Measurements from ENCODE around the gene TNFRSF6B. TPM values are rescaled to one million over a fixed set of nuclear protein-coding genes. Genes with fewer than 3 reads are reported as not detected.
A peak's percentile ranks its signal among the peaks of the same experiment; 100 is the strongest.
"Not testable (repeated sequence)": the region's sequence is repeated elsewhere in the genome, so short reads cannot be mapped to it uniquely, and the experiment has no call there.

Gene TNFRSF6B
- total RNA-seq, 2 experiments from 2014 or later, result 1.0 to 6.6 TPM

DNA sequence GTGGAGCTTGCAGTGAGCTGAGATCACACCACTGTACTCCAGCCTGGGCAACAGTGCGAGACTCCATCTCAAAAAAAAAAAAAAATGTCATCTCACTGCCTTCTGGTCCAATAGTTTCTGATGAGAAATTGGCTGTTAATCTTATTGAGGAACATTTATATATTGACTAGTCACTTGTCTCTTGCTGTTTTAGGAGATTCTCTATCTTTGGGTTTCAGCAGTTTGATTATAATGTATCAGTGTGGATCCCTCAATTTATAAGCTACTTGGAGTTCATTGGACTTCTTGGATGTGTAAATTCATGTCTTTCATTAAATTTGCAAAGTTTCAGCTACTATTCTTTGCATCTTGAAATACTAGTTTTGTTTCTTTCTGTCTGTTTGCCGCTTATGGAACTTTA, 22.5 kb downstream of the TNFRSF6B start:
- no TSS peak for BruUV-seq (replicated peaks)
- peaks cover 71% of the 10 kb centered on the region for H3K79me2 ChIP-seq (ENCODE audit: insufficient read depth, low read depth, low read length)
- no peaks in the 10 kb centered on the region for H3K9me2 ChIP-seq (ENCODE audit: insufficient read depth, low read length)
- DNase-seq (ENCODE audit: low spot score), result no peak
- no peak overlapping the region for H3K27ac ChIP-seq (ENCODE audit: low read depth, low read length, poor library complexity, severe bottlenecking)
- no peaks in the 10 kb centered on the region for H4K20me1 ChIP-seq (ENCODE audit: insufficient read depth, low read length)
- H3K4me3 ChIP-seq (ENCODE audit: low read depth, low read length, poor library complexity, severe bottlenecking), result no peak overlapping the region
- ChIA-PET POLR2A (interaction anchor here (0.7 to 1.2 kb wide), 2 partner anchors 8 to 9 kb away, joined by 4 to 5 read pairs; no protein-coding TSS in a partner anchor), CTCF (ENCODE audit: unreplicated experiment) (no interaction called here)
- no peak overlapping the region for H3K4me2 ChIP-seq (ENCODE audit: low read length)
- no peak overlapping the region for H2AFZ ChIP-seq (ENCODE audit: low read length)
- H3K4me1 ChIP-seq (ENCODE audit: insufficient read depth, low read length, poor library complexity, severe bottlenecking), result no peaks in the 10 kb centered on the region
- H3K36me3 ChIP-seq (ENCODE audit: insufficient read depth, low read length), result peaks cover 97% of the 10 kb centered on the region
- peaks cover 32% of the 10 kb centered on the region for H3K9me3 ChIP-seq (ENCODE audit: low read length)
- no peak for TF ChIP-seq EZH2phosphoT487 (IDR thresholded peaks at IDR 0.05; ENCODE audit: borderline replicate concordance, low read depth, low read length)
- TF ChIP-seq, protein P1, sequence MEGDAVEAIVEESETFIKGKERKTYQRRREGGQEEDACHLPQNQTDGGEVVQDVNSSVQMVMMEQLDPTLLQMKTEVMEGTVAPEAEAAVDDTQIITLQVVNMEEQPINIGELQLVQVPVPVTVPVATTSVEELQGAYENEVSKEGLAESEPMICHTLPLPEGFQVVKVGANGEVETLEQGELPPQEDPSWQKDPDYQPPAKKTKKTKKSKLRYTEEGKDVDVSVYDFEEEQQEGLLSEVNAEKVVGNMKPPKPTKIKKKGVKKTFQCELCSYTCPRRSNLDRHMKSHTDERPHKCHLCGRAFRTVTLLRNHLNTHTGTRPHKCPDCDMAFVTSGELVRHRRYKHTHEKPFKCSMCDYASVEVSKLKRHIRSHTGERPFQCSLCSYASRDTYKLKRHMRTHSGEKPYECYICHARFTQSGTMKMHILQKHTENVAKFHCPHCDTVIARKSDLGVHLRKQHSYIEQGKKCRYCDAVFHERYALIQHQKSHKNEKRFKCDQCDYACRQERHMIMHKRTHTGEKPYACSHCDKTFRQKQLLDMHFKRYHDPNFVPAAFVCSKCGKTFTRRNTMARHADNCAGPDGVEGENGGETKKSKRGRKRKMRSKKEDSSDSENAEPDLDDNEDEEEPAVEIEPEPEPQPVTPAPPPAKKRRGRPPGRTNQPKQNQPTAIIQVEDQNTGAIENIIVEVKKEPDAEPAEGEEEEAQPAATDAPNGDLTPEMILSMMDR (conservative IDR thresholded peaks at IDR 0.05; ENCODE audit: low read length), result no peak
- intact Hi-C loops (cut with micrococcal nuclease; ENCODE audit: unreplicated experiment), result no loop called here

GRCh38 chr20:63722967-63723622, 26.6 kb downstream of the TNFRSF6B start:
- Histone ChIP-seq H3K9me3 (ENCODE audit: low read length) (peaks cover 37% of the 10 kb centered on the region), H3K36me3 (ENCODE audit: insufficient read depth, low read length) (peaks cover 90% of the 10 kb centered on the region), H3K79me2 (ENCODE audit: insufficient read depth, low read depth, low read length) (peaks cover 56% of the 10 kb centered on the region; the same call in 1 of the 2 replicates), H3K4me1 (ENCODE audit: insufficient read depth, low read length, poor library complexity, severe bottlenecking) (peaks cover 17% of the 10 kb centered on the region)
- DNase-seq (ENCODE audit: low spot score); H4K20me1 ChIP-seq (ENCODE audit: insufficient read depth, low read length); H3K27ac ChIP-seq (ENCODE audit: low read depth, low read length, poor library complexity, severe bottlenecking); H3K4me3 ChIP-seq (ENCODE audit: low read depth, low read length, poor library complexity, severe bottlenecking); H3K9me2 ChIP-seq (ENCODE audit: insufficient read depth, low read length); H2AFZ ChIP-seq (ENCODE audit: low read length); H3K4me2 ChIP-seq (ENCODE audit: low read length); BruUV-seq (replicated peaks); intact Hi-C loops (cut with micrococcal nuclease; ENCODE audit: unreplicated experiment): not testable (repeated sequence)
- CTCF ChIA-PET (ENCODE audit: unreplicated experiment), result interaction anchor here (0.7 kb wide), 2 partner anchors 62 to 174 kb away, joined by 3 to 5 read pairs; no protein-coding TSS in a partner anchor
- POLR2A ChIA-PET, result interaction anchor here (0.6 to 1.2 kb wide), 2 partner anchors 10 to 15 kb away, joined by 3 read pairs; no protein-coding TSS in a partner anchor

GRCh38 chr20:63730189-63730733, 33.8 kb downstream of the TNFRSF6B start:
- BruUV-seq (replicated peaks); POLR2A ChIA-PET; H4K20me1 ChIP-seq (ENCODE audit: insufficient read depth, low read length); intact Hi-C loops (cut with micrococcal nuclease; ENCODE audit: unreplicated experiment); H2AFZ ChIP-seq (ENCODE audit: low read length); CTCF ChIA-PET (ENCODE audit: unreplicated experiment); DNase-seq (ENCODE audit: low spot score); H3K9me2 ChIP-seq (ENCODE audit: insufficient read depth, low read length): not testable (repeated sequence)
- peaks cover 67% of the 10 kb centered on the region for H3K4me1 ChIP-seq (ENCODE audit: insufficient read depth, low read length, poor library complexity, severe bottlenecking)
- H3K27ac ChIP-seq (ENCODE audit: low read depth, low read length, poor library complexity, severe bottlenecking), result peak overlapping the region; percentile 97
- peaks cover 18% of the 10 kb centered on the region for H3K9me3 ChIP-seq (ENCODE audit: low read length)
- peak overlapping the region; percentile 31 for H3K4me3 ChIP-seq (ENCODE audit: low read depth, low read length, poor library complexity, severe bottlenecking)
- H3K4me2 ChIP-seq (ENCODE audit: low read length), result peak overlapping the region; percentile 77
- H3K36me3 ChIP-seq (ENCODE audit: insufficient read depth, low read length), result peaks cover 65% of the 10 kb centered on the region
- H3K79me2 ChIP-seq (ENCODE audit: insufficient read depth, low read depth, low read length), result peaks cover 36% of the 10 kb centered on the region

Data from OCI-LY7 (cell line).